Muscle of arm (tissue), 14 donors: ENCODE data around the gene OR7G3. TPM values are rescaled to one million over a fixed set of nuclear protein-coding genes. Genes with fewer than 3 reads are reported as not detected.

Experiments used
- DNase-seq: peaks from one replicate; pipeline ENCODE4 v3.0.0-alpha.2; 2013
- long read RNA-seq, 11 donors: transcript quantifications; one replicate each; lab custom pipeline, GENCODE V29; 2026
- polyA plus RNA-seq, 12 donors: library from polyadenylated mRNA; unstranded; fragments of 120-200 nt; gene quantifications; one replicate each; pipeline ENCODE4 v1.2.1, GENCODE V29; 2013; ENCODE audit not compliant: insufficient read length in 12 of 12

OR7G3 gene
- not detected for polyA plus RNA-seq
- long read RNA-seq, donor 1, result 0 reads
- long read RNA-seq, donor 2, result 0 reads
- long read RNA-seq, donor 3, result 0 reads
- long read RNA-seq, donor 4, result 0 reads
- long read RNA-seq, donor 5, result 0 reads
- long read RNA-seq, donor 6, result 0 reads
- long read RNA-seq, donor 7, result 0 reads
- long read RNA-seq, donor 8, result 0 reads
- long read RNA-seq, donor 9, result 0 reads
- long read RNA-seq, donor 10, result 0 reads
- long read RNA-seq, donor 11, result 0 reads

DNA sequence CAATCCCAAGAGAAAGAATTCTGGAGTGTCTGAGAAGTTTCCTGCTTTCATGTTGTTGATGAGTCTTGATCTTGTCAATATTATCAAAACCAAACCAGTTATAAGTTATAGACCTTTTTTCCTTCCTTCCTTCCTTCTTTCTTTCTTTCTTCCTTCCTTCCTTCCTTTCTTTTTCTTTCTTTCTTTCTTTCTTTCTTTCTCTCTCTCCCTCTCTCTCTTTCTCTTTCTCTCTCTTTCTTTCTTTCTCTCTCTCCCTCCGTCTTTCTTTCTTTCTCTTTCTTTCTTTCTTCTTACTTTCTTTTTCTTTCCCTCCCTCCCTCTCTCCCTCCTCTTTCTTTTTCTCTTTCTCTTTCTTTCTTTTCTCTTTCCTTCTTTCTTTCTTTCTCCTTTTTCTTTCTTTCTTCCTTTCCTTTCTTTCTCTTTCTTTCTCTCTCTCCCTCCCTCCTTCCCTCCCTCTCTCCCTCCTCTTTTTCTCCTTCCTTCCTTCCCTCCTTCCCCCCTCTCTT lies at the start of gene OR7G3:
Gene OR7G3, minus strand, starts transcription at position 51 of the 506 bp plus-strand sequence. Its CDS starts 0 bp downstream, at position 51.
- no peak for DNase-seq

- no peak for DNase-seq
These were observed 48.6 kb upstream of the OR7G3 start for GRCh38 chr19:9175326-9175725.

DNA sequence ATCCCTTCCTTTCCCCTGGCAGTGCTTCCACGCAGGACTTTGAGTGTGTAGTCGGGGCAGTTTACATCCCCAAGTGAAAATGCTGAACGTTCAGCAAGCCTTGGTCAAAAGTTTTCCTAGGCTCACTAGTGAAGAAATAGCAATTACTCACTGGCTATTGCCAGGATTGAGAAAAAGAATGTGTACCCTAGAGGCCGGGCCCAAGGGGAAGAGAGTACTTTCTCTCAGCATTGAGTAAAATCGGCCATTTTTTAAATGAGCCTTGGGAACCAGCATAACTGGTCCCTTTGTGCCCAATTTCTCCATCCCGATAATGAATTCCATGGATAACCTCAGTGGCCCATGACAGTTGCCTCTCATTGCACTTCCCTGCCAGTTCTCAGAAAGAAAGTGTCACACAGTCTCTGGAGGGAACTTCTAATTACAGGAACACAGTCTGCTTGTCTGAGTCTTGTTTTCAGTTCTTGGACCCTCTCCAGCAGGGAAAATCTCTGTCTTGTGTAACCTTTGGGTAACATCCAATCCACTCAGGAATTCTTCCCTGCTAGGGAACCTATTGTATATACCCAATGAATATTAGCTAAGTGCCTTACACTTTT lies 44.7 kb upstream of the OR7G3 start:
- DNase-seq, result no peak

DNA sequence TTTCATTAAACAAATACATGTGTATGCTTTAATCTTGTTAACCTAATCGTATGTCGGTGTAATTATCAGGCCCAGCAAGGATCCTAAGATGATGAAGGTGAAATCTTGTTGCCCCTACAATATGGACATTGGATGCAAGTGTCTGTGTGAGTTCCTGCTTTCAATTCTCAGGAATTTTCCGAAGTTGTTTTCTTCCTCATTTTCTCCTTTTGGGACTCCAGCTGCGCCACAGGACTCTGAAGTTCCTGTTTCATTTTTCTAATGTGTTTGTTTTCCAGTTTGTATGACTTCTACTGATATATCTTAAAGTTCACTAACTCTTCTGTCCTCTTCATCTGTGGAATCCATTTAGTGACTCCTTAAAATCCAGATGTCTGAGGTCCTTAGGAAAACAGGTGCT lies 40.1 kb upstream of the OR7G3 start:
- no peak for DNase-seq

- DNase-seq, result no peak
These were observed 38.5 kb upstream of the OR7G3 start for GRCh38 chr19:9165261-9165660.

- no peak for DNase-seq
These were observed 34.7 kb upstream of the OR7G3 start for GRCh38 chr19:9161427-9161826.

GRCh38 chr19:9159891-9160290 lies 33.1 kb upstream of the OR7G3 start:
- DNase-seq, result no peak

GRCh38 chr19:9156304-9156703 lies 29.6 kb upstream of the OR7G3 start:
- no peak for DNase-seq

DNA sequence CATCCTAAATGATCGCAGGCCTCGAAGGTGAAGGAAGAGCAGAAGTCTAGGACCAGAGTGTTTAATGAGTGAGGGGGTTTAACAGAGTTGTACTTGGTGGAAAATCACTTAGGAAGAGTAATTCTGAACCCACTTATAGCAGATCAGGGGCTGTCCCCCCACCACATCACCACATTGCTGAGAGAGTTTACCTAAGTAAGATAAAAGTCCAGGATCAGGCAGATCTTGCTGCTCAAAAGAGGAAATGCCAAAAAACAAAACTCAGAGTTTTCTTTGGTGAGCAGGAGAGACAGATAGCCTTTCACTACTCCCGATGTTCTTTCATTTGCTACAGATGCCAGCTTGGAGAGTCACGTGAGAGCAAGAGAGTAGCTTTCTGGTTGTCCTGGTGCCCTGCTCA lies 28.8 kb upstream of the OR7G3 start:
- DNase-seq, result no peak

DNA sequence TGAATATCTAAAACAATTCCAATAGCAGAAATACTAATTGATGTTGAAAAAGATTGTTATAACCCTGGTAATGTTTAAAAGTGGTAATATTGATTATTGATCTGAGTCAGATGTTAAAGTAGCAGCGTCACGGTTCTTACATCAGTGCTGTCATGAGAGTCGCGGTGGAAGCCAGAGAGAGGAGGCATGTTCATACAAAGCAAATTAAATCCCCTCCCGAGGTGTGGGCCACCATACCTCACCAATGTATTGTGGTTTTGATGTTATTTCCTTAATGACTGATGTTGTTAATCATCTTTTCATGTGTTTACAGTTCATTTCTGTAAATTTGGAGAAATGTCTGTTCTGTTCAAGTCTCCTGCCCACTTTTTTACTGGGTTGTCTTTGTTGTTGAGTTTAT lies 24.6 kb upstream of the OR7G3 start:
- no peak for DNase-seq

DNA sequence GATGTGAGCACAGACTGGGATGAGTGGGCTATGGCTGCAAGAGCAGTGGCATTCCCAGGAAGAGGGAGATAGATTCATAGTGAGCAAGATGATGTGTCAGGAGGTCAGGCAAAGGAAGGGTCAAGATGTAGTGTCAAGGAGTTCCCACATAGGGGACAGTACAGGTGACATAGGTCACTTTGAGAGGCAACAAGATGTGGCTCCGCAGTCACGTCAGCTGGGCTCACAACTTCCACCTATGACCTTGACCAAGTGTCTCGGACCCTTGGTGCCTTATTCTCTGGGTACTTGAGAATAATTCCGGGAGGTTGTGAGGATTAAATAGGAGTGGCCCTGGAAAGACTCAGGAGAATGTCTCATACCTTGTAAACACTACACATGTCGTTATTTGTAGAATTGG lies 23.9 kb upstream of the OR7G3 start:
- DNase-seq, result no peak

- no peak for DNase-seq
These were observed 23.2 kb upstream of the OR7G3 start for GRCh38 chr19:9149997-9150396.

GRCh38 chr19:9148697-9149096 lies 21.9 kb upstream of the OR7G3 start:
- no peak for DNase-seq

- no peak for DNase-seq
These were observed 20.1 kb upstream of the OR7G3 start for GRCh38 chr19:9146882-9147281.

DNA sequence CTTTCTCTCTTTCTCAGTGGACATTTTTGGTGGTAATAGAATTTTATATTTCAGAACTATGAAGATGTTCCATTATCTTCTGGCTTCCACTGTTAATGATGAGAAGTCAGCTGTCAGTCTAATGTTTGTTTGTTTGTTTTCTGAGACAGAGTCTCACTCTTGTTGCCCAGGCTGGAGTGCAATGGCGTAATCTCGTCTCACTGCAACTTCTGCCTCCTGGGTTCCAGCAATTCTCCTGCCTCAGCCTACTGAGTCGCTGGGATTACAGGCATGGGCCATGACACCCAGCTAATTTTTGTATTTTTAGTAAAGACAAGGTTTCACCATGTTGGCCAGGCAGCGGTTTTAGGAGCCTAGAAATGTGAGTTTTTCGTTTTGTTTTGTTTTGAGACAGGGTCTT lies 18.2 kb upstream of the OR7G3 start:
- DNase-seq, result no peak

DNA sequence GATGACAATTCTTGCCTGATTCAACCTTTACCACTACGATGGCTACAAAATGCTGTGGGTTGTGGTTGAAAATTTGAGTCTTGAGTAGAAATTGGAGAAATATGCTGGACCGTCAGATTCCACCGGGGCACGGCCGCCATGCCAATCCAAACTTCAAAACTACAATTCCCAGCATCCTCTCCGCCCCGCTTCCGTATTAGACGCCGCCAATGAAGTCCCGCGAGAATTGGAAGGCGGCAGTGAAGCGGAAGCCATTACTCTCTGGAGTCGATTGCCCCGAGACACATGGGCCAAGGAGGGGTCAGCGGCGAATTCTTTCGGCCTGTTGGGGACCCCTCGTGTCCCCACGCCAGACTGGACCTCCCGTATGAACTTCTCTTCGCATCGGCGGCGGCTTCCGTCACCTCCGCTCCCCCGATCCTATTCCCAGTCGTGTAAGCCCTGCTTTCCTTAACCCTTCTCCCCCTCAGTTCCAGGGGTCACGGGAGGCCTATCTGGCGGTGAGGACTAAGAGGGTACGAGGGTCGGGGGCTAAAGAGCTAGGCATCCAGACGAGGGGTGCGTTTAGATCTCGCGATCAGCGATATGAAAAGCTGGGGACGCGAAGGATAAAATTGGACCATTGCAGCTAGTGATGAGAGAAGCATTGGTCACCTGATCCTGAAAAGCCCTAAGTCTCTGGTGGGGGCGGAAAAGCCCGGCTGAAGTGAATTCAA lies 13.6 kb upstream of the OR7G3 start, which contains the start of gene ZNF317:
Gene ZNF317, plus strand, starts transcription at position 239 of the 716 bp plus-strand sequence. CDS start 15,620 bp downstream, outside the sequence.
- DNase-seq, result peak; percentile 95

GRCh38 chr19:9139609-9140158 lies 12.9 kb upstream of the OR7G3 start:
- DNase-seq, result no peak

DNA sequence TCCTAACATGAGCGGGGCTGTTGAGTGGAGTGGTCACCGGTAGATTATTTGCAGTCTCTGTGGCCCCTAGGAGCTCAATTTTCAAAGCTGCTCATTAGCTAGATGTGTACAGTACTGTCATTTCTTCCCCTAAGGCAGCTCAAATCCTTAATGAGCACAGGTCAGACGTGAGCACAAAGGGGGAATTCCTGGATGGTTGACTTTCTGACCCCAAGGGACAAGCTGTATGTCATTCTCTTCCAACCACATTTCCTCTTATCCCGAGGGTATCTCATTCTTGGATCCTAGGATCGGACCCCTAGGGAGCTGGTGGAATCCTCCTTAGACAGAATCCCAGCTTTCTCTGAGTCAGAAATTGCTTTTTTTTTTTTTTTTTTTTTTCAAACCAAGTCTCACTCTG lies 5.7 kb upstream of the OR7G3 start:
- DNase-seq, result no peak

GRCh38 chr19:9130965-9131364 lies 4.2 kb upstream of the OR7G3 start:
- no peak for DNase-seq

GRCh38 chr19:9128171-9128570 lies 1.4 kb upstream of the OR7G3 start:
- DNase-seq, result no peak

DNA sequence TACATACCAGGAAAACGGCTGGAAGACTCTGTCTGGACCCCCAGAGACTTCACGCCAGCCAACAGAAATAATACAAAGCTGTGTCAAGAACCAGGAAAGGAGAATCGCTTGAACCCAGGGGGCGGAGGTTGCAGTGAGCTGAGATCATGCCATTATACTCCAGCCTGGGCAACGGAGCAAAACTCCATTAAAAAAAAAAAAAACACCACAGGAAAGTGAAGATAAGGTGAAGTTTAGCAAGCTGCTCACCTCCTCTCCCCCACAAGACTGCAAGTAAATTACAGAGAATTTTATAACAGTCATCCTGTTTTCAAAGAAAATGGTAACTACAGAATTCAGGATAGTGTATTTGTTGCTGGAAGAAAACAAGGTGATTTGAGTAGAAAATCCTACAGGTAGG lies 10.2 kb downstream of the OR7G3 start:
- DNase-seq, result no peak

DNA sequence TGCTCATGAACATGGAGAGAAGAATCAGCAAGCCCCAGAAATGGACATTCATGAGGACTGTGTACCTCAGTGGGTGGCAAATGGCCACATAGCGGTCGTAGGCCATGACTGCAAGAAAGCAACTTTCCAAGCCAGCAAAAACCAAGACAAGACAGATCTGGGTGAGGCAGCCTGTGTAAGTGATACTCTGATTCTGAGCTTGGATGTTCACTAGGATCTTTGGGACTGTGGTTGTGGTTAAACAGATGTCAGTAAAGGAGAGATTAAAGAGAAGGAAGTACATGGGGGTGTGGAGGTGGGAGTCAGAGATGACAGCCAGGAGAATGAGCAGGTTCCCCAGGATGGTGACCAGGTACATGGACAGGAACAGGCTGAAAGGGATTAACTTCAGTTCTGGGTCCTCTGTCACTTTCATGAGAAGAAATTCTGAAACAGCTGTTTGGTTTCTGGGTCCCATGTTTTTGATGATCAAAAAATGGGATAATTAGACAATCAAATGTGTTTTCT lies 11.4 kb downstream of the OR7G3 start, which contains the start of gene OR7G1:
Gene OR7G1, minus strand, starts transcription at position 457 of the 507 bp plus-strand sequence. Its CDS starts 0 bp downstream, at position 457.
- no peak for DNase-seq
